Measurements from ENCODE around the gene DNASE2.

GRCh38 chr19:12834566-12834943 is 46.7 kb downstream of the DNASE2 start, which contains the start of gene RTBDN:
- TF ChIP-seq CTCF (IDR thresholded peaks at IDR 0.05) (no peak), POLR2A (IDR thresholded peaks at IDR 0.05) (no peak)

All from vagina (tissue), 2 donors.